ENCODE data around the gene SPNS2.

The SPNS2 gene

GRCh38 chr17:4540687-4541327 is 42.1 kb downstream of the SPNS2 start:
- Histone ChIP-seq H3K9me3 (ENCODE audit: insufficient read depth, low read length) (no peaks in the 10 kb centered on the region), H3K27me3 (ENCODE audit: insufficient read depth, insufficient read length) (no peaks in the 10 kb centered on the region), H3K4me1 (ENCODE audit: insufficient read depth, insufficient read length) (peaks cover 2% of the 10 kb centered on the region), H3K4me3 (ENCODE audit: insufficient read length, low read depth) (no peak overlapping the region), H3K36me3 (ENCODE audit: insufficient read depth, insufficient read length, low read length) (peaks cover 82% of the 10 kb centered on the region), H3K9ac (ENCODE audit: insufficient read length, low read depth) (no peak overlapping the region)
- DNase-seq (ENCODE audit: low read depth, low spot score): no peak
- TF ChIP-seq ZNF274 (IDR thresholded peaks at IDR 0.05; ENCODE audit: low read depth, low read length) (no peak), YY1 (IDR thresholded peaks at IDR 0.05; ENCODE audit: insufficient read depth, insufficient read length) (no peak), SUZ12 (IDR thresholded peaks at IDR 0.05; ENCODE audit: extremely low read depth, insufficient read depth, insufficient read length) (no peak)

- Histone ChIP-seq H3K36me3 (ENCODE audit: insufficient read depth, insufficient read length, low read length) (peaks cover 87% of the 10 kb centered on the region), H3K9me3 (ENCODE audit: insufficient read depth, low read length) (no peaks in the 10 kb centered on the region), H3K4me3 (ENCODE audit: insufficient read length, low read depth) (no peak overlapping the region), H3K27me3 (ENCODE audit: insufficient read depth, insufficient read length) (no peaks in the 10 kb centered on the region), H3K4me1 (ENCODE audit: insufficient read depth, insufficient read length) (peaks cover 2% of the 10 kb centered on the region), H3K9ac (ENCODE audit: insufficient read length, low read depth) (no peak overlapping the region)
- TF ChIP-seq SUZ12 (IDR thresholded peaks at IDR 0.05; ENCODE audit: extremely low read depth, insufficient read depth, insufficient read length): no peak
- TF ChIP-seq YY1 (IDR thresholded peaks at IDR 0.05; ENCODE audit: insufficient read depth, insufficient read length): no peak
- no peak for TF ChIP-seq ZNF274 (IDR thresholded peaks at IDR 0.05; ENCODE audit: low read depth, low read length)
- no peak for DNase-seq (ENCODE audit: low read depth, low spot score)
Measured at GRCh38 chr17:4541328-4542002, 42.8 kb downstream of the SPNS2 start.

- Histone ChIP-seq H3K27me3 (ENCODE audit: insufficient read depth, insufficient read length) (no peaks in the 10 kb centered on the region), H3K9me3 (ENCODE audit: insufficient read depth, low read length) (no peaks in the 10 kb centered on the region), H3K36me3 (ENCODE audit: insufficient read depth, insufficient read length, low read length) (peaks cover 89% of the 10 kb centered on the region), H3K9ac (ENCODE audit: insufficient read length, low read depth) (peak overlapping the region; percentile 32), H3K4me3 (ENCODE audit: insufficient read length, low read depth) (no peak overlapping the region), H3K4me1 (ENCODE audit: insufficient read depth, insufficient read length) (peaks cover 2% of the 10 kb centered on the region)
- TF ChIP-seq SUZ12 (IDR thresholded peaks at IDR 0.05; ENCODE audit: extremely low read depth, insufficient read depth, insufficient read length) (no peak), YY1 (IDR thresholded peaks at IDR 0.05; ENCODE audit: insufficient read depth, insufficient read length) (no peak), ZNF274 (IDR thresholded peaks at IDR 0.05; ENCODE audit: low read depth, low read length) (no peak)
- DNase-seq (ENCODE audit: low read depth, low spot score): no peak
Measured at GRCh38 chr17:4542003-4542725, 43.5 kb downstream of the SPNS2 start.

DNA sequence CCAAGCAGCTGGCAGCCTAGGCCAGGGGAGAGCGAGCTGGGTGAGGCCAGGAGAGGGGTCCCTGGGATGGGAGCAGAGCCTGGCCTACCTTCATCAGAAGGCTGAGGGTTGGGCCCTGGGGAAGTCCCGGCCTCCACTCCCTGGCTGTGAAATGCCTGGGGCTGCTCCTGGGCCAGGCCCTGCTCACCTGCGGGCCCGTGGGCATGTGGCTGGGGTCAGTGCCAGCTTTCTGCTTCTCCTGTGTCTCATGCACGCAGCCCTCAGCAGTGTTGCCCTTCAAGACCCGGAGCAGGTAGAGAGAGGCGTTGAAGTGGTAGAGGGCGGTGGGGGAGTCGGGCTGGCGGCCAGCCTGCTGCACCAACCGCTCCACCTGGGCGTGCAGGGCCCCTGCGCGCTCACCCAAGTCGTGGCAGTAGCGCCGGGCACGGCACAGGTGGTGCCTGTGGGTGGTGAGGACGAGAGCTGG is 44.1 kb downstream of the SPNS2 start:
- Histone ChIP-seq H3K9me3 (ENCODE audit: insufficient read depth, low read length) (no peaks in the 10 kb centered on the region), H3K4me3 (ENCODE audit: insufficient read length, low read depth) (no peak overlapping the region), H3K36me3 (ENCODE audit: insufficient read depth, insufficient read length, low read length) (peaks cover 89% of the 10 kb centered on the region), H3K27me3 (ENCODE audit: insufficient read depth, insufficient read length) (no peaks in the 10 kb centered on the region), H3K4me1 (ENCODE audit: insufficient read depth, insufficient read length) (peaks cover 2% of the 10 kb centered on the region), H3K9ac (ENCODE audit: insufficient read length, low read depth) (peak overlapping the region; percentile 32)
- TF ChIP-seq YY1 (IDR thresholded peaks at IDR 0.05; ENCODE audit: insufficient read depth, insufficient read length): no peak
- no peak for TF ChIP-seq SUZ12 (IDR thresholded peaks at IDR 0.05; ENCODE audit: extremely low read depth, insufficient read depth, insufficient read length)
- TF ChIP-seq ZNF274 (IDR thresholded peaks at IDR 0.05; ENCODE audit: low read depth, low read length): no peak
- DNase-seq (ENCODE audit: low read depth, low spot score): no peak

- peaks cover 3% of the 10 kb centered on the region for H3K4me1 ChIP-seq (ENCODE audit: insufficient read depth, insufficient read length)
- peaks cover 91% of the 10 kb centered on the region for H3K36me3 ChIP-seq (ENCODE audit: insufficient read depth, insufficient read length, low read length)
- no peak for DNase-seq (ENCODE audit: low read depth, low spot score)
Measured at GRCh38 chr17:4543557-4544026, 44.9 kb downstream of the SPNS2 start.

GRCh38 chr17:4544135-4544950 is 45.7 kb downstream of the SPNS2 start:
- no peaks in the 10 kb centered on the region for H3K9me3 ChIP-seq (ENCODE audit: insufficient read depth, low read length)

More at GRCh38 chr17:4543557-4544026, 44.9 kb downstream of the SPNS2 start:
- Histone ChIP-seq H3K27me3 (ENCODE audit: insufficient read depth, insufficient read length) (no peaks in the 10 kb centered on the region), H3K9ac (ENCODE audit: insufficient read length, low read depth) (no peak overlapping the region), H3K4me3 (ENCODE audit: insufficient read length, low read depth) (no peak overlapping the region), H3K9me3 (ENCODE audit: insufficient read depth, low read length) (no peaks in the 10 kb centered on the region)
- no peak for TF ChIP-seq ZNF274 (IDR thresholded peaks at IDR 0.05; ENCODE audit: low read depth, low read length)
- TF ChIP-seq SUZ12 (IDR thresholded peaks at IDR 0.05; ENCODE audit: extremely low read depth, insufficient read depth, insufficient read length): no peak
- TF ChIP-seq YY1 (IDR thresholded peaks at IDR 0.05; ENCODE audit: insufficient read depth, insufficient read length): no peak

More at GRCh38 chr17:4544135-4544950, 45.7 kb downstream of the SPNS2 start:
- DNase-seq (ENCODE audit: low read depth, low spot score): no peak
- peaks cover 93% of the 10 kb centered on the region for H3K36me3 ChIP-seq (ENCODE audit: insufficient read depth, insufficient read length, low read length)
- TF ChIP-seq YY1 (IDR thresholded peaks at IDR 0.05; ENCODE audit: insufficient read depth, insufficient read length): no peak
- no peak for TF ChIP-seq SUZ12 (IDR thresholded peaks at IDR 0.05; ENCODE audit: extremely low read depth, insufficient read depth, insufficient read length)
- no peak for TF ChIP-seq ZNF274 (IDR thresholded peaks at IDR 0.05; ENCODE audit: low read depth, low read length)
- no peaks in the 10 kb centered on the region for H3K27me3 ChIP-seq (ENCODE audit: insufficient read depth, insufficient read length)
- no peak overlapping the region for H3K9ac ChIP-seq (ENCODE audit: insufficient read length, low read depth)
- peaks cover 8% of the 10 kb centered on the region for H3K4me1 ChIP-seq (ENCODE audit: insufficient read depth, insufficient read length)
- no peak overlapping the region for H3K4me3 ChIP-seq (ENCODE audit: insufficient read length, low read depth)

Data from NT2/D1 (cell line).